NB4 (cell line): ENCODE data around the gene CFAP251.

Experiments
- MYC ChIP-seq: IDR thresholded peaks from 2 replicates; pipeline ENCODE4 v1.6.1; 2011; ENCODE audit warnings: low read depth, low read length
- POLR2A ChIP-seq: IDR thresholded peaks from 2 replicates; pipeline ENCODE4 v1.6.1; 2011; ENCODE audit warnings: mild to moderate bottlenecking; ENCODE audit not compliant: insufficient read length; ENCODE audit errors: extremely low read depth
- TF ChIP-seq, protein P1 (sequence below): IDR thresholded peaks from one replicate; pipeline ENCODE4 v1.5.1; 2012; ENCODE audit warnings: low read depth, low read length
- TF ChIP-seq, protein P2 (sequence below): IDR thresholded peaks from 2 replicates; pipeline ENCODE4 v1.6.1; 2011; ENCODE audit warnings: low read depth, low read length

DNA sequence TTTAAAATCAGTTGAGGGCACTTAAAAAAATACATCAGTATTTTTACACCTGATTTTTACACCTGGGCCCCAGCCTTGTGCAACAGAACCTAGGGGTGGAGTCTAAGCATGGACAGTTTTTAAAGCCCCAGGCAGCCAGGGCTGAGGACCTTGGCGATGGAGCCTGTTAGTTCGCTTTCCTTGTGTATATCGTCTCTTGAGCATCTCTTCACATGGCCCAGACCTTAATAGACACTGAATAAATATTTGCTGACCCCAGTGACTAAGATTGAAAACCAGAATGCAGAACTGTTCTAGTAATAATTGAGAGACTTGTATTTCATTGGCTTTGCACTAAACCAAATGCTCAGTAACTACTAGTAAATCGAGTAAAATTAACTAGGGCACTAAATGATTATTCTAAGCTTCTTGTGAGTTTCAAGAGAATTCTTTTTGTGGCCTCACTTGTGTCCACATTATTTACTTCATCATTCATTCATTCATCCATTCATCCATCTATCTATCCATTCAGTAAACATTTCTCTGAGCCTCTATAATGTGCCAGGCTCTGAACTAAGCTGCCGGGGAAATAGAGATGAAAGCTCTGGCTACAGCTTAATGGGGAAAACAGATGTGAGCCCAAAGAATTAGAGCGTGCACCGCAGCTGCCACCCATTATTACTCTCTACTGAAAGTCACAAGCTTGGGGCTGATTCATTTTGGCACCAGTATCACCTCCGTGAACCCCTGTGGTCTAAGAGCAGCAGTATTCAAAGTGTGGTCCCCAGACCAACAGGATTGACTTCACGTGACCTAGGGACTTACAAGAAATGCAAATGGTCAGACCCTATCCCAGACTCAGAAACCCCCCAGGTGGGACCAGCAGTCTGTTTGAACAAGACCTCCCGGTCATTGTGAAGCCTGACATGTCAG lies 72.6 kb downstream of the CFAP251 start:
- TF ChIP-seq, protein P1, sequence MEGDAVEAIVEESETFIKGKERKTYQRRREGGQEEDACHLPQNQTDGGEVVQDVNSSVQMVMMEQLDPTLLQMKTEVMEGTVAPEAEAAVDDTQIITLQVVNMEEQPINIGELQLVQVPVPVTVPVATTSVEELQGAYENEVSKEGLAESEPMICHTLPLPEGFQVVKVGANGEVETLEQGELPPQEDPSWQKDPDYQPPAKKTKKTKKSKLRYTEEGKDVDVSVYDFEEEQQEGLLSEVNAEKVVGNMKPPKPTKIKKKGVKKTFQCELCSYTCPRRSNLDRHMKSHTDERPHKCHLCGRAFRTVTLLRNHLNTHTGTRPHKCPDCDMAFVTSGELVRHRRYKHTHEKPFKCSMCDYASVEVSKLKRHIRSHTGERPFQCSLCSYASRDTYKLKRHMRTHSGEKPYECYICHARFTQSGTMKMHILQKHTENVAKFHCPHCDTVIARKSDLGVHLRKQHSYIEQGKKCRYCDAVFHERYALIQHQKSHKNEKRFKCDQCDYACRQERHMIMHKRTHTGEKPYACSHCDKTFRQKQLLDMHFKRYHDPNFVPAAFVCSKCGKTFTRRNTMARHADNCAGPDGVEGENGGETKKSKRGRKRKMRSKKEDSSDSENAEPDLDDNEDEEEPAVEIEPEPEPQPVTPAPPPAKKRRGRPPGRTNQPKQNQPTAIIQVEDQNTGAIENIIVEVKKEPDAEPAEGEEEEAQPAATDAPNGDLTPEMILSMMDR: no peak
- TF ChIP-seq POLR2A: no peak
- no peak for TF ChIP-seq MYC
- TF ChIP-seq, protein P2, sequence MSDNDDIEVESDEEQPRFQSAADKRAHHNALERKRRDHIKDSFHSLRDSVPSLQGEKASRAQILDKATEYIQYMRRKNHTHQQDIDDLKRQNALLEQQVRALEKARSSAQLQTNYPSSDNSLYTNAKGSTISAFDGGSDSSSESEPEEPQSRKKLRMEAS: no peak
